ENCODE measurements around the gene ZNF484.
"Not testable (repeated sequence)": the region's sequence is repeated elsewhere in the genome, so short reads cannot be mapped to it uniquely, and the experiment has no call there.

ZNF484 gene

DNA sequence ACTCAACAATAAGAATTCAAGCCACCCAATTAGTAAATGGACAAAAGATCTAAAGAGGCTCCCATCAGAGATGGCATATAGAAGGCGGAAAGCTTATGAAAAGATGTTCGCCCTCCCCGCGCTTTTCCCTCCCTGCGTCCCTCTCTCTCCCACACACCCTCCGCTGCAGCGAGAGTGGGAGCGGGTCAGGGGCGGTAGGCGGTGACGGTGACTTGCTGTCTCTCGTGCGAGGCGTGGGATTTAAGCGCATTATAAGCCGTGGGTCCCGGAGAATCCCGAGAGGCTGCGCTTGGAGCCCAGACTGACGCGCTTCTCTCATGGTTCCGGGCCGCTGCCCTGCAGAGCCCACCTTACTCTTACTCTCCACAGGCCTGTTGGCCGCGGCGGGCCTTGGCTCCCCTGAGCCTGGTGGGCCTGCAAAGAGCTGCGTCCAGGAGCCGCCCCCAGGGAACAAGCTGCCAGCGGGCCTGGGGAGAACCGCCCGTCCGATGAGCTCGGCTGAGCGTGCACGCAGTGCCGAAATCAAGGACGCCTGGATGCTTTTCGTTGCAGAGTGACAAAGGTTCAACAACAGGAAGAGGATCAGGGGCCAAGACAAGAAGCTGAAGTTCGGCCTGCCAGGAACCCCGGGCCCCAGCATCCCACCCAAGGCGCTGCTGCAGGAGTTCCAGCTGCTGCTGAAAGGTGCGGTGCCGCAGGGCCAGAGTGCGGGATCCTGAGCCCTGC is 70.6 kb downstream of the ZNF484 start:
- H3K27ac ChIP-seq = no peak overlapping the region
- no peak for TF ChIP-seq ZFX (IDR thresholded peaks at IDR 0.05)
- TF ChIP-seq, protein P1, sequence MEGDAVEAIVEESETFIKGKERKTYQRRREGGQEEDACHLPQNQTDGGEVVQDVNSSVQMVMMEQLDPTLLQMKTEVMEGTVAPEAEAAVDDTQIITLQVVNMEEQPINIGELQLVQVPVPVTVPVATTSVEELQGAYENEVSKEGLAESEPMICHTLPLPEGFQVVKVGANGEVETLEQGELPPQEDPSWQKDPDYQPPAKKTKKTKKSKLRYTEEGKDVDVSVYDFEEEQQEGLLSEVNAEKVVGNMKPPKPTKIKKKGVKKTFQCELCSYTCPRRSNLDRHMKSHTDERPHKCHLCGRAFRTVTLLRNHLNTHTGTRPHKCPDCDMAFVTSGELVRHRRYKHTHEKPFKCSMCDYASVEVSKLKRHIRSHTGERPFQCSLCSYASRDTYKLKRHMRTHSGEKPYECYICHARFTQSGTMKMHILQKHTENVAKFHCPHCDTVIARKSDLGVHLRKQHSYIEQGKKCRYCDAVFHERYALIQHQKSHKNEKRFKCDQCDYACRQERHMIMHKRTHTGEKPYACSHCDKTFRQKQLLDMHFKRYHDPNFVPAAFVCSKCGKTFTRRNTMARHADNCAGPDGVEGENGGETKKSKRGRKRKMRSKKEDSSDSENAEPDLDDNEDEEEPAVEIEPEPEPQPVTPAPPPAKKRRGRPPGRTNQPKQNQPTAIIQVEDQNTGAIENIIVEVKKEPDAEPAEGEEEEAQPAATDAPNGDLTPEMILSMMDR (conservative IDR thresholded peaks at IDR 0.05) = no peak

- H3K27ac ChIP-seq = no peak overlapping the region
- TF ChIP-seq, protein P1 (conservative IDR thresholded peaks at IDR 0.05) = no peak
- no peak for TF ChIP-seq ZFX (IDR thresholded peaks at IDR 0.05)
Measured at GRCh38 chr9:92804727-92805126, 73.1 kb downstream of the ZNF484 start.

DNA sequence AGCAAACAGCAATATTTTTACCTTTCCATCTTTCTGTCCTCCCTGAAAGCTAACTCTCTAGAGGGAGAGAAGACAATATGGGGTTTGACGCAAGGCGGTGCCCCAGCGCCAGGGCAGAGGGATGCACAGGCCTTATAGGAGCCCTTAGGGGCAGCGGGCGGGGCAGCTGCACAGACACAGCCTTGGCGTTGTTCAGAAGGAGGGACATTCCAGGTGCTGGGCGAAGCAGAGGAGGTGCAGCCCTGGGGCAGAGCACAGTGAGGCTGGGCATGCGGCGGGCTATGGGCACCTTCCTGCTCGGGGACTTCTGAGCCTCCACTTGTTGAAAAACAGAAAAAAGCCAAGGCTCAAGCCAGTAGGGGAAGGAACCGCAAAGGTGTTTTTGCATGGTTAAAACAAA is 79.5 kb downstream of the ZNF484 start:
- H3K27ac ChIP-seq = no peak overlapping the region
- TF ChIP-seq, protein P1 (conservative IDR thresholded peaks at IDR 0.05) = no peak
- no peak for TF ChIP-seq ZFX (IDR thresholded peaks at IDR 0.05)

GRCh38 chr9:92796337-92796804 is 81.5 kb downstream of the ZNF484 start:
- H3K27ac ChIP-seq = not testable (repeated sequence)

GRCh38 chr9:92795598-92796336 is 82.1 kb downstream of the ZNF484 start:
- no peak overlapping the region for H3K27ac ChIP-seq
- TF ChIP-seq, protein P1 (conservative IDR thresholded peaks at IDR 0.05) = no peak

Measured in C4-2B (cell line).